OCI-LY7 (cell line): Measurements from ENCODE around the gene TMEM243. TPM values are rescaled to one million over a fixed set of nuclear protein-coding genes. Genes with fewer than 3 reads are reported as not detected.

Experiments used
- BruUV-seq: library from RNA; stranded (reverse); fragments of 400-500 nt; replicated peaks from 2 replicates; lab custom pipeline; 2021; lab: Mats Ljungman, UMichigan
- CTCF ChIA-PET: fragments of 300-600 bp; sonication (Branson Sonifier 250); formaldehyde crosslinking; loops from one replicate; lab custom pipeline; 2022; ENCODE audit warnings: antibody characterized with exemption; ENCODE audit not compliant: unreplicated experiment; lab: Charles Lee
- POLR2A ChIA-PET: fragments of 300-600 bp; sonication (Branson Sonifier 250); formaldehyde crosslinking; loops from one replicate; lab custom pipeline; 2022; ENCODE audit warnings: antibody characterized with exemption; lab: Charles Lee
- DNase-seq: peaks from one replicate; pipeline ENCODE4 v3.0.0-alpha.2; 2015; ENCODE audit warnings: low spot score
- H2AFZ ChIP-seq: fragments of 200-600 bp; sonication (generic), shearing (Covaris generic); 2 replicates; pipeline ENCODE4 v1.6.1; 2014; ENCODE audit warnings: mild to moderate bottlenecking, antibody characterized with exemption, low read length, moderate library complexity
- H3K27ac ChIP-seq: fragments of 200-600 bp; sonication (generic); 2 replicates; pipeline ENCODE4 v1.5.1; 2014; ENCODE audit warnings: mixed run types, low read depth, mild to moderate bottlenecking, moderate library complexity, low read length, inconsistent platforms; ENCODE audit not compliant: poor library complexity, severe bottlenecking
- H3K36me3 ChIP-seq: fragments of 200-600 bp; sonication (generic); 2 replicates; pipeline ENCODE4 v1.6.1; 2014; ENCODE audit warnings: mild to moderate bottlenecking, antibody characterized with exemption, low read length, moderate library complexity, mixed read lengths; ENCODE audit not compliant: insufficient read depth
- H3K4me1 ChIP-seq: fragments of 200-600 bp; sonication (generic); 2 replicates; pipeline ENCODE4 v1.5.1; 2014; ENCODE audit warnings: mild to moderate bottlenecking, low read length; ENCODE audit not compliant: insufficient read depth, poor library complexity, severe bottlenecking
- H3K4me2 ChIP-seq: fragments of 200-600 bp; sonication (generic); 2 replicates; pipeline ENCODE4 v1.6.1; 2014; ENCODE audit warnings: mild to moderate bottlenecking, low read length
- H3K4me3 ChIP-seq: fragments of 200-600 bp; sonication (generic); 2 replicates; pipeline ENCODE4 v1.5.1; 2014; ENCODE audit warnings: mild to moderate bottlenecking, low read depth, low read length; ENCODE audit not compliant: poor library complexity, severe bottlenecking
- H3K79me2 ChIP-seq: fragments of 200-600 bp; sonication (generic); 2 replicates; pipeline ENCODE4 v1.6.1; 2016; ENCODE audit warnings: low read depth, mild to moderate bottlenecking, low read length, moderate library complexity, mixed read lengths; ENCODE audit not compliant: insufficient read depth
- H3K9me2 ChIP-seq: fragments of 200-600 bp; sonication (generic); 2 replicates; pipeline ENCODE4 v1.6.1; 2016; ENCODE audit warnings: mild to moderate bottlenecking, low read length, mixed read lengths; ENCODE audit not compliant: insufficient read depth
- H3K9me3 ChIP-seq: fragments of 200-600 bp; sonication (generic); 2 replicates; pipeline ENCODE4 v1.6.1; 2014; ENCODE audit warnings: mild to moderate bottlenecking, mixed run types, low read length, mixed read lengths
- H4K20me1 ChIP-seq: fragments of 200-600 bp; sonication (generic); 2 replicates; pipeline ENCODE4 v1.6.1; 2014; ENCODE audit warnings: mild to moderate bottlenecking, antibody characterized with exemption, low read length, moderate library complexity, mixed read lengths; ENCODE audit not compliant: insufficient read depth
- EZH2phosphoT487 ChIP-seq: fragments of 200-600 bp; sonication (generic); IDR thresholded peaks from 2 replicates; pipeline ENCODE4 v1.6.1; 2018; ENCODE audit warnings: low read depth, borderline replicate concordance, mild to moderate bottlenecking, mixed run types, antibody characterized with exemption, low read length, moderate library complexity, mixed read lengths
- intact Hi-C: fragments of 100-400 bp; cut with micrococcal nuclease; formaldehyde crosslinking; loops from one replicate; pipeline ENCODE4 v1.10.0; 2022; ENCODE audit not compliant: unreplicated experiment
- total RNA-seq, 2 experiments: library from RNA; depleted of rRNA in 1 of 2; stranded (reverse); fragments of >200 nt in 1 of 2; shearing (Covaris generic) in 1 of 2; gene quantifications; 2 replicates each; pipeline ENCODE4 v1.2.3, GENCODE V29; 2014 to 2022
- TF ChIP-seq, protein P1 (sequence below): fragments of 200-600 bp; sonication (generic); conservative IDR thresholded peaks from 2 replicates; pipeline ENCODE4 v1.5.1; 2014; ENCODE audit warnings: mild to moderate bottlenecking, antibody characterized with exemption, low read length, moderate library complexity, mixed read lengths

TMEM243 gene
- total RNA-seq, 2 experiments from 2014 or later: 88.7 to 126 TPM

DNA sequence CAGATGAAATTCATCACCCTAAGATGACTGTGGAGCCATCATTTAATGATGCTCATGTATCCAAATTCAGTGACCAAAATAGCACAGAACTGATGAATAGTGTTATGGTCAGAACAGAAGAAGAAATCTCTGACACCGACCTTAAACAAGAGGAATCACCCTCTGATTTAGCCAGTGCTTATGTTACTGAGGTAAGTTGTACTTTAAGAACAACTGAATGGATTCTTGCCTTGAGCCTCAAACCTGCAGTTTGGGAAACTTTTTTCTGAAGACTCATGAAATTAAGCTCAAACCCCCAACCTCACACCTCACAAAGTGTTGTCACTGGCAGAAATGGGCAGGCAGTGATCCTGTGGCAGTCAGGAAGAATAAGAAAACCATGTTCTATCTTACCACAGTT is 25.6 kb downstream of the TMEM243 start:
- no peak overlapping the region for H2AFZ ChIP-seq
- H4K20me1 ChIP-seq: peaks cover 18% of the 10 kb centered on the region
- intact Hi-C loops: loop anchor here (2.0 kb wide), 1 partner anchor 43 kb away; no protein-coding TSS in a partner anchor
- peaks cover 9% of the 10 kb centered on the region for H3K4me1 ChIP-seq
- peaks cover 100% of the 10 kb centered on the region for H3K36me3 ChIP-seq
- H3K27ac ChIP-seq: no peak overlapping the region
- H3K4me3 ChIP-seq: no peak overlapping the region
- H3K9me3 ChIP-seq: no peaks in the 10 kb centered on the region
- POLR2A ChIA-PET: interaction anchor here (1.5 kb wide), 1 partner anchor 8 kb away, joined by 3 read pairs; no protein-coding TSS in a partner anchor
- CTCF ChIA-PET: no interaction called here
- H3K9me2 ChIP-seq: no peaks in the 10 kb centered on the region
- no peak for TF ChIP-seq EZH2phosphoT487
- TF ChIP-seq, protein P1, sequence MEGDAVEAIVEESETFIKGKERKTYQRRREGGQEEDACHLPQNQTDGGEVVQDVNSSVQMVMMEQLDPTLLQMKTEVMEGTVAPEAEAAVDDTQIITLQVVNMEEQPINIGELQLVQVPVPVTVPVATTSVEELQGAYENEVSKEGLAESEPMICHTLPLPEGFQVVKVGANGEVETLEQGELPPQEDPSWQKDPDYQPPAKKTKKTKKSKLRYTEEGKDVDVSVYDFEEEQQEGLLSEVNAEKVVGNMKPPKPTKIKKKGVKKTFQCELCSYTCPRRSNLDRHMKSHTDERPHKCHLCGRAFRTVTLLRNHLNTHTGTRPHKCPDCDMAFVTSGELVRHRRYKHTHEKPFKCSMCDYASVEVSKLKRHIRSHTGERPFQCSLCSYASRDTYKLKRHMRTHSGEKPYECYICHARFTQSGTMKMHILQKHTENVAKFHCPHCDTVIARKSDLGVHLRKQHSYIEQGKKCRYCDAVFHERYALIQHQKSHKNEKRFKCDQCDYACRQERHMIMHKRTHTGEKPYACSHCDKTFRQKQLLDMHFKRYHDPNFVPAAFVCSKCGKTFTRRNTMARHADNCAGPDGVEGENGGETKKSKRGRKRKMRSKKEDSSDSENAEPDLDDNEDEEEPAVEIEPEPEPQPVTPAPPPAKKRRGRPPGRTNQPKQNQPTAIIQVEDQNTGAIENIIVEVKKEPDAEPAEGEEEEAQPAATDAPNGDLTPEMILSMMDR: no peak
- no TSS peak for BruUV-seq
- DNase-seq: no peak
- no peak overlapping the region for H3K4me2 ChIP-seq
- H3K79me2 ChIP-seq: peaks cover 49% of the 10 kb centered on the region

DNA sequence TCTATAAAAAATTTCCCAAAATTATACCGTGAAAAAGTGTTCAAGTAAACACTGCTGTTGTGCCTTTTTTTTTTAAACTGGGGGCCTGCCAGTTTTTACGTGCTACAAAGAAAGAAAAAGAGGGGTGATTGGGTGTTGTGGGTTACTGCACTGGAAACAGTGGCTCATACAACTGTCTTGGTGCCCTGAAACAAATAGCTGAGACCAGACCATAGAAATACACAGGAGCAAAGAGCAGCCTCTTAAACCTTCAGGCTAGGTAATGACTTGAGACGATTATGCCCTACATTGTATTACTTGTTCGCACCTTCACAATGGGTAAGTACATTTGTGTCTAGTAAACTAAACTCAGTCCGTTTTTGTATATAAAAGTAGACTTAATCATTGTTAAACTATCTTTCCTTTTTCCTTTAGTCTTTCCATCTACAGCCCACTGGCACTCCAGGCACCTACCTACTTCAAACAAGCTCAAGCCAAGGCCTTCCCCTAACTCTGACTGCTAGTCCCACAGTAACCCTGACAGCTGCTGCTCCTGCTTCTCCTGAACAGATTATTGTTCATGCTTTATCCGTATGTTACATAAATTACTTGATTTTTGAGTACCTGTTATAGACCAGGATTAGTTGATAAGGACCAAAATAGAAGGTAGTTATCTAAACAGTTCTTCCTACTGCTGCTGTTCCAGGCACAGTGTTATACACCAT is 26.6 kb downstream of the TMEM243 start:
- CTCF ChIA-PET: no interaction called here
- no peak overlapping the region for H3K27ac ChIP-seq
- no TSS peak for BruUV-seq
- H3K9me2 ChIP-seq: no peaks in the 10 kb centered on the region
- H2AFZ ChIP-seq: no peak overlapping the region
- peaks cover 100% of the 10 kb centered on the region for H3K36me3 ChIP-seq
- H3K79me2 ChIP-seq: peaks cover 39% of the 10 kb centered on the region; the same call in 1 of the 2 replicates
- peaks cover 9% of the 10 kb centered on the region for H3K4me1 ChIP-seq
- H3K4me2 ChIP-seq: no peak overlapping the region
- intact Hi-C loops: no loop called here
- POLR2A ChIA-PET: interaction anchor here (0.9 to 2.1 kb wide), 5 partner anchors 8 to 267 kb away, joined by 3 to 6 read pairs (median 4); no protein-coding TSS in a partner anchor
- no peaks in the 10 kb centered on the region for H3K9me3 ChIP-seq
- H3K4me3 ChIP-seq: no peak overlapping the region
- H4K20me1 ChIP-seq: peaks cover 15% of the 10 kb centered on the region; the same call in 1 of the 2 replicates
- TF ChIP-seq, protein P1: no peak
- no peak for TF ChIP-seq EZH2phosphoT487
- DNase-seq: no peak

DNA sequence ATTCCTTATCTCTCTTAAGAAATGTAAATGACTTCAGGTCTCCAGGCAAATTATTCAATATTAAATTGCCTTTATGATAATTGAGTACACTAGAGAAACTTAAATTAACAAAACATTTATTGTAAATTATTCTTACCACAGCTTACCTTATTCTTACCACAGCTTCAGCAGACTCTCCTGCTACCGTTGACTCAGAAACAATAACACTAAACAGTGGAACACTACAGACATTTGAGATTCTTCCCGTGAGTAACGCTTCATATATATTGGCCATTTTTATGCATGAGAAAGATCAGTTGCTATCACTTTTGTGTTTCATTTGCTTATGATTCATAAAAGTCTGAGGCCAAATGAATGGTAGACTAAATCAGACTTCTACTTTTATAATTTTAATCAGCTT is 28.7 kb downstream of the TMEM243 start:
- Histone ChIP-seq H3K4me2 (no peak overlapping the region), H3K4me3 (no peak overlapping the region), H3K36me3 (peaks cover 100% of the 10 kb centered on the region), H4K20me1 (peaks cover 15% of the 10 kb centered on the region; the same call in 1 of the 2 replicates), H3K27ac (no peak overlapping the region), H3K9me2 (no peaks in the 10 kb centered on the region), H3K79me2 (peaks cover 18% of the 10 kb centered on the region; the same call in 1 of the 2 replicates), H3K9me3 (no peaks in the 10 kb centered on the region), H3K4me1 (peaks cover 9% of the 10 kb centered on the region), H2AFZ (no peak overlapping the region)
- ChIA-PET CTCF (no interaction called here), POLR2A (interaction anchor here (2.1 kb wide), 1 partner anchor 11 kb away, joined by 6 read pairs; no protein-coding TSS in a partner anchor)
- BruUV-seq: no TSS peak
- TF ChIP-seq EZH2phosphoT487: no peak
- TF ChIP-seq, protein P1: no peak
- intact Hi-C loops: no loop called here
- no peak for DNase-seq
